Liver (tissue), 9 donors: ENCODE data around the gene STARD3NL. TPM values are rescaled to one million over a fixed set of nuclear protein-coding genes. Genes with fewer than 3 reads are reported as not detected.
"Not testable (repeated sequence)": the region's sequence is repeated elsewhere in the genome, so short reads cannot be mapped to it uniquely, and the experiment has no call there.

Experiments used
- DNase-seq: peaks from one replicate; pipeline ENCODE4 v3.0.0-alpha.2; 2017; ENCODE audit warnings: low spot score
- H3K27ac ChIP-seq, 2 donors: one replicate each; pipeline ENCODE4 v1.7.0; 2013; ENCODE audit warnings: inconsistent platforms in 2 of 2, low read length in 2 of 2, control low read depth in 1 of 2, low read depth in 1 of 2, mild to moderate bottlenecking in 1 of 2
- H3K27me3 ChIP-seq, 4 donors: one replicate each; pipeline versions ENCODE4 v1.6.1 to v1.7.0; 2013; ENCODE audit warnings: low read length in 3 of 4, inconsistent platforms in 1 of 4, mild to moderate bottlenecking in 1 of 4, moderate library complexity in 1 of 4; ENCODE audit not compliant: control insufficient read depth in 4 of 4, insufficient read depth in 4 of 4
- H3K36me3 ChIP-seq, 4 donors: one replicate each; pipeline versions ENCODE4 v1.6.1 to v1.7.0; 2013; ENCODE audit warnings: low read length in 3 of 4, mild to moderate bottlenecking in 3 of 4, low read depth in 1 of 4, moderate library complexity in 1 of 4; ENCODE audit not compliant: control insufficient read depth in 4 of 4, insufficient read depth in 3 of 4
- H3K4me1 ChIP-seq, 4 donors: one replicate each; pipeline versions ENCODE4 v1.6.1 to v1.7.0; 2013; ENCODE audit warnings: low read length in 3 of 4, mild to moderate bottlenecking in 3 of 4, moderate library complexity in 1 of 4; ENCODE audit not compliant: control insufficient read depth in 4 of 4, insufficient read depth in 4 of 4
- H3K4me3 ChIP-seq, 3 donors: one replicate each; pipeline versions ENCODE4 v1.6.1 to v1.7.0; 2013; ENCODE audit warnings: low read length in 3 of 3, control low read depth in 1 of 3, low read depth in 1 of 3, mild to moderate bottlenecking in 1 of 3
- H3K9ac ChIP-seq, 2 donors: one replicate each; pipeline ENCODE4 v1.7.0; 2013; ENCODE audit warnings: low read length in 2 of 2, mild to moderate bottlenecking in 2 of 2, moderate library complexity in 2 of 2, control low read depth in 1 of 2, low read depth in 1 of 2
- H3K9me3 ChIP-seq, 4 donors: one replicate each; pipeline versions ENCODE4 v1.6.1 to v1.7.0; 2013; ENCODE audit warnings: low read length in 3 of 4; ENCODE audit not compliant: control insufficient read depth in 4 of 4
- ATF3 ChIP-seq: IDR thresholded peaks from 2 replicates; pipeline ENCODE4 v1.6.1; 2016; ENCODE audit warnings: antibody characterized with exemption
- CTCF ChIP-seq: fragments of 150-350 bp; IDR thresholded peaks from 2 replicates; pipeline ENCODE4 v1.5.1; 2017; ENCODE audit warnings: improper control_type of control experiment, low read depth, low read length; ENCODE audit not compliant: missing input control
- EGR1 ChIP-seq, 2 donors: IDR thresholded peaks; 2 replicates each; pipeline ENCODE4 v1.6.1; 2016 to 2018; ENCODE audit warnings: antibody characterized with exemption in 2 of 2, low read depth in 2 of 2
- FOXA1 ChIP-seq: IDR thresholded peaks from 2 replicates; pipeline ENCODE4 v1.6.1; 2016; ENCODE audit warnings: antibody characterized with exemption
- FOXA2 ChIP-seq: IDR thresholded peaks from 2 replicates; pipeline ENCODE4 v1.6.1; 2016; ENCODE audit warnings: antibody characterized with exemption
- GABPA ChIP-seq, 2 donors: IDR thresholded peaks in 1 of 2; conservative IDR thresholded peaks in 1 of 2; 2 replicates each; pipeline ENCODE4 v1.6.1; 2016; ENCODE audit warnings: antibody characterized with exemption in 2 of 2, mild to moderate bottlenecking in 1 of 2, moderate library complexity in 1 of 2
- HNF4A ChIP-seq, 2 donors: conservative IDR thresholded peaks; 2 replicates each; pipeline ENCODE4 v1.6.1; 2016; ENCODE audit warnings: antibody characterized with exemption in 2 of 2, mild to moderate bottlenecking in 2 of 2
- HNF4G ChIP-seq: IDR thresholded peaks from 2 replicates; pipeline ENCODE4 v1.6.1; 2016; ENCODE audit warnings: antibody characterized with exemption
- JUND ChIP-seq, 2 donors: IDR thresholded peaks; 2 replicates each; pipeline ENCODE4 v1.6.1; 2016; ENCODE audit warnings: antibody characterized with exemption in 2 of 2
- RAD21 ChIP-seq, 2 donors: IDR thresholded peaks; 2 replicates each; pipeline ENCODE4 v1.6.1; 2016; ENCODE audit warnings: antibody characterized with exemption in 2 of 2, mild to moderate bottlenecking in 2 of 2
- RXRA ChIP-seq, 2 donors: IDR thresholded peaks; 2 replicates each; pipeline ENCODE4 v1.6.1; 2017 to 2018; ENCODE audit warnings: antibody characterized with exemption in 2 of 2, mild to moderate bottlenecking in 1 of 2
- SP1 ChIP-seq: IDR thresholded peaks from 2 replicates; pipeline ENCODE4 v1.6.1; 2018; ENCODE audit warnings: antibody characterized with exemption, mild to moderate bottlenecking
- TAF1 ChIP-seq: conservative IDR thresholded peaks from 2 replicates; pipeline ENCODE4 v1.6.1; 2016; ENCODE audit warnings: antibody characterized with exemption, mild to moderate bottlenecking
- YY1 ChIP-seq: IDR thresholded peaks from 2 replicates; pipeline ENCODE4 v1.6.1; 2016; ENCODE audit warnings: antibody characterized with exemption, mild to moderate bottlenecking
- ZBTB33 ChIP-seq: IDR thresholded peaks from 2 replicates; pipeline ENCODE4 v1.6.1; 2016; ENCODE audit warnings: antibody characterized with exemption
- WGBS: extraction: QIAGEN DNeasy Blood & Tissue Kit; methylation state at CpG from one replicate; pipeline ENCODE4 v1.1.7; 2013; 5-methylcytosine and 5-hydroxymethylcytosine counted together
- polyA plus RNA-seq, 2 donors: library from polyadenylated mRNA; stranded (reverse) in 1 of 2; unstranded in 1 of 2; fragments of 200-250 nt in 1 of 2; fragments of >200 nt in 1 of 2; fragmentation: Nextera tagmentation in 1 of 2; extraction: Ambion mirVana in 1 of 2; gene quantifications; one replicate each; pipeline versions ENCODE4 v1.2.1 to v1.2.3, GENCODE V29; 2013 to 2015
- total RNA-seq, 2 donors: library from RNA; depleted of rRNA; stranded (reverse); fragments of >200 nt; gene quantifications; one replicate each; pipeline ENCODE4 v1.2.3, GENCODE V29; 2014
- donor health status: healthy.
- donor health status: healthy.
- donor health status: healthy.
- donor health status: healthy.
- donor health status: healthy.

STARD3NL gene
- total and polyA plus RNA-seq, 4 donors, result 9.1 to 25.1 (median 10.2) TPM

- not testable (repeated sequence) for DNase-seq
Observed at GRCh38 chr7:38265958-38266357, 87.9 kb downstream of the STARD3NL start.

GRCh38 chr7:38269704-38270346 is 91.8 kb downstream of the STARD3NL start:
- not testable (repeated sequence) for H3K9me3 ChIP-seq, H3K9ac ChIP-seq, H3K4me1 ChIP-seq, DNase-seq, H3K36me3 ChIP-seq, H3K4me3 ChIP-seq, H3K27ac ChIP-seq, H3K27me3 ChIP-seq
- 76% methylated on average over 4 of the region's 4 CpGs for WGBS

More at GRCh38 chr7:38265958-38266357, 87.9 kb downstream of the STARD3NL start:
- H3K27ac ChIP-seq, H3K27me3 ChIP-seq, H3K4me1 ChIP-seq, H3K9me3 ChIP-seq, H3K36me3 ChIP-seq, H3K9ac ChIP-seq, H3K4me3 ChIP-seq: not testable (repeated sequence)
- 73% methylated on average over 3 of the region's 3 CpGs for whole genome bisulfite sequencing

- not testable (repeated sequence) for H3K9ac ChIP-seq, H3K27me3 ChIP-seq, H3K4me3 ChIP-seq, H3K9me3 ChIP-seq, H3K4me1 ChIP-seq, DNase-seq, H3K27ac ChIP-seq, H3K36me3 ChIP-seq
- 82% methylated on average over 1 of the region's 2 CpGs for WGBS
Observed at GRCh38 chr7:38270405-38270804, 92.4 kb downstream of the STARD3NL start.

GRCh38 chr7:38273286-38273995 is 95.4 kb downstream of the STARD3NL start, which contains the start of gene TARP:
TSS of gene TARP (minus strand) at chr7:38273636.
- no peak within 1 kb of the TSS for H3K27ac ChIP-seq
- no peak within 1 kb of the TSS for H3K4me3 ChIP-seq
- no peaks in the 10 kb centered on the region for H3K36me3 ChIP-seq
- H3K9ac ChIP-seq, result no peak within 1 kb of the TSS
- H3K4me1 ChIP-seq, result no peaks in the 10 kb centered on the region
- no peak for TF ChIP-seq CTCF
- TF ChIP-seq GABPA (IDR thresholded peaks at IDR 0.05 in 1 of 2, conservative IDR thresholded peaks at IDR 0.05 in 1 of 2), result no peak
- TF ChIP-seq FOXA2, result no peak
- TF ChIP-seq RXRA (IDR thresholded peaks at IDR 0.05), result no peak
- no peak for TF ChIP-seq TAF1
- TF ChIP-seq SP1, result no peak
- TF ChIP-seq HNF4G, result no peak
- TF ChIP-seq ATF3, result no peak
- TF ChIP-seq YY1, result no peak
- TF ChIP-seq FOXA1, result no peak
- TF ChIP-seq JUND (IDR thresholded peaks at IDR 0.05), result no peak
- no peak for TF ChIP-seq ZBTB33
- no peak for TF ChIP-seq RAD21 (IDR thresholded peaks at IDR 0.05)
- TF ChIP-seq HNF4A (conservative IDR thresholded peaks at IDR 0.05), result no peak
- TF ChIP-seq EGR1 (IDR thresholded peaks at IDR 0.05; ENCODE audit: low read depth in 2 of 2), result no peak
- 57% methylated on average over 2 of the region's 2 CpGs for WGBS
- H3K9me3 ChIP-seq, result no peaks in the 10 kb centered on the region
- H3K27me3 ChIP-seq, result no peaks in the 10 kb centered on the region
- DNase-seq, result no peak
